ACC112 (cell line): ENCODE measurements around the gene WDR87.

Experiments
- H2AFZ ChIP-seq: fragments of 200-600 bp; sonication (generic); one replicate; pipeline ENCODE4 v1.6.0; 2017; ENCODE audit warnings: antibody characterized with exemption, low read length; ENCODE audit not compliant: unreplicated experiment
- H3K27ac ChIP-seq: fragments of 200-600 bp; sonication (generic); 2 replicates; pipeline ENCODE4 v1.5.1; 2014; ENCODE audit warnings: low read depth, mild to moderate bottlenecking, antibody characterized with exemption, low read length, moderate library complexity
- H3K27me3 ChIP-seq: fragments of 200-600 bp; sonication (generic); 2 replicates; pipeline ENCODE4 v1.6.1; 2014; ENCODE audit warnings: mild to moderate bottlenecking, antibody characterized with exemption, low read length, moderate library complexity, mixed read lengths; ENCODE audit not compliant: insufficient read depth
- H3K36me3 ChIP-seq: fragments of 200-600 bp; sonication (generic); 2 replicates; pipeline ENCODE4 v1.6.1; 2016; ENCODE audit warnings: mild to moderate bottlenecking, antibody characterized with exemption, low read length, moderate library complexity, mixed read lengths; ENCODE audit not compliant: insufficient read depth
- H3K4me1 ChIP-seq: fragments of 200-600 bp; sonication (generic); one replicate; pipeline ENCODE4 v1.6.1; 2016; ENCODE audit warnings: low read length, mixed read lengths; ENCODE audit not compliant: insufficient read depth, unreplicated experiment, control insufficient read depth
- H3K4me3 ChIP-seq: fragments of 200-600 bp; sonication (generic); 2 replicates; pipeline ENCODE4 v1.5.1; 2014; ENCODE audit warnings: mild to moderate bottlenecking, low read depth, low read length
- H3K79me2 ChIP-seq: fragments of 200-600 bp; sonication (generic); one replicate; pipeline ENCODE4 v1.6.0; 2016; ENCODE audit warnings: low read length; ENCODE audit not compliant: control insufficient read depth, unreplicated experiment, insufficient read depth

WDR87 gene

DNA sequence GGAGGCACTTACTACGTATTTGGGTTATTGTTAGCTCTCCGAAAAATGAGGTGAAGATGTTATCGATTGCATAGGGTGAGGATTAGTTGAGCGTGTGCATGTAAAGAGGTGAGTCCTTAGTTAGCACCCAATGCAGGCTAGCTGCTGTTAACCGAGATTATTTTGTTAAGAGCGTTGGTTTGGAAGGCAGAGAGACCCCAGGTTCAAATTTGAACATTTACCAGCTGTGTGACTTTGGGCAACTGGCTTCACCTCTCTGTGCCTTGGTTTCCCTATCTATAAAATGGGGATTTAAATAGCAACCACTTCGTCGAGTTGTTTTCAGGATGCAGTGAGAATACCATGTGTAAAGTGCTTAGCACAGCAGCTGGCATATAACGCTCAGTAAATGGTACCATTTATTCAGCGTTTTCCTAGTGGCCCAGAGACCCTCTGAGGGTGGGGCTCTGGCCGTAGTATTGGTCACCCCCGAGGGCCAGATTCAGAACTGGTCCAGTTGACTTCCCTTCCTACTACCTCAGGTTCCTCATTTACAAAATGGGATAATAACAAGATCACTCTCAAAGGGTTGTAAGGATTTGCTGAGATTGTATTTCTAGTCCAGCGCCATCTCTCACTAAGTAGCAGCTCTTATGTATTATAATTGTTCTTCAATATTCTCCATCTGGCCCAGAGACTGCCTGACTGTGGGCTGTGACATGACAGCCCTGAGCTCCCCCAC lies 1.5 kb upstream of the WDR87 start:
- no peaks in the 10 kb centered on the region for H3K27me3 ChIP-seq
- H3K36me3 ChIP-seq = no peaks in the 10 kb centered on the region
- H2AFZ ChIP-seq = no peak overlapping the region
- H3K4me1 ChIP-seq = peaks cover 6% of the 10 kb centered on the region
- H3K79me2 ChIP-seq = peaks cover 39% of the 10 kb centered on the region
- peak overlapping the region; percentile 88 for H3K4me3 ChIP-seq
- H3K27ac ChIP-seq = peak overlapping the region; percentile 33; the same call in 1 of the 2 replicates

DNA sequence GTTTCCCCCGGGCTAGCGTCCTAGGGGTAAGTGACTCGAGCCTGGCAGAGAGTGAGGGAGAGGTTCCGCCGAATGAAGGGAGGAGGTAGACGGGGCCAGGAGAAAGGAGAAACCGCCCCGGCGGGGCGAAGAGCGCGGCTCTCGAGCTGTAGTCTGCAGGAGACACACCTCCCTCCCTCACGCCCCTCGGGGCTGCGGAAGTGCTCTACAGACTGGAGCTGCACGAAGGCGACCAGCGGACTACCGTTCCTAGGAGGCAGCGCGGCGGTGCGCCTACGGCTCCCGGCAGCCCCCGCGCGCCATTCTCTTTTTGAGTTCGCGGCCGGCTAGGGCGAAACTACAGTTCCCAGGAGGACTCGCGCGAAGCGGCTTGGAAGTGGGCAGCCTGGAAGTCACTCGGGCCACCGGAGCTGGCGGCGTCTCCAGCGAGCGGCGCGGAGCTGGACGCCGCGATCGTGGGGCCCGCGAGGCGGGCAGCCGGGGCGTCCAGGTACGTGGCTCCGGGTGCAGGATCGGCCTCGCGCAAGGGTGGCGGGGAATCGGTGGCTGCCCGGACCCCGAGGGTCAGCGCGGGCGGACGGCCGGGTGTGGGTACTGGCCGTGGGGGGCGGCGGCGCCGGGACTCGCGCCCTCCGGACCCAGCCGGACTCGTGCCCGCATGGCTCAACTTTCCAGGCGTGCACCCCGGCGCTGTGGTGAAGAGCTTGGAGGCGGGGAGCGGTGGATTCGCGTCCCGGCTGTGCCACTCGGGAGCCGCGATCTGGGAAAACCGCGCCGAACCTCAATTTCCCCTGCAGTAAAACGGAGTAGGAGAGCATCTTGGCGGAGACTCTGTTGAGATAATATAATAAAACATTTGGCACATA lies 708 bp upstream of the WDR87 start, which contains the start of gene SIPA1L3:
Gene SIPA1L3 (plus strand): TSS at position 340 of the 866 bp plus-strand sequence. CDS start 174,358 bp downstream, outside the sequence.
- Histone ChIP-seq H2AFZ (peak within 1 kb of the TSS; percentile 96), H3K27me3 (no peaks in the 10 kb centered on the region), H3K36me3 (no peaks in the 10 kb centered on the region), H3K79me2 (peaks cover 33% of the 10 kb centered on the region), H3K4me3 (peak within 1 kb of the TSS; percentile 88), H3K4me1 (peaks cover 6% of the 10 kb centered on the region), H3K27ac (peak within 1 kb of the TSS; percentile 33; the same call in 1 of the 2 replicates)

DNA sequence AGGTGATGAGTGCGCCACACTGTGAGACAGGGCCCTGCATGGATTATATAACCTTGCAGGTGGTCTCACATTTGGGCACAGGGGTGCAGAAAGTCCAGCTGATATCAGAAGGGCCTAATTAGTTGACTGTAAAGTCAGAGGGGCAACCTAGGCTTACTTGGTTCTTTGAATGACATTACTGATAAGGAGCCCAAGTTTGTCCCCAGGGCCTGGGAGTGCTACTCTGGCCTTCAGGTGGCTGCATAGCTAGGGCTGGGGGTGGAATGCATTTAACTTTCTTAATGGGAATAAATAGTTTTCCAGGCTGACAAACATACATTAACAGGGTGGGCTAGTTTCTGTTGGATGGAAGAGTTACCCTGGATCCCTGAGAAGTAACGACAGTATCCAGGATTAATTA lies 3.3 kb downstream of the WDR87 start:
- Histone ChIP-seq H2AFZ (no peak overlapping the region), H3K4me1 (no peaks in the 10 kb centered on the region), H3K79me2 (peaks cover 8% of the 10 kb centered on the region), H3K36me3 (no peaks in the 10 kb centered on the region), H3K27ac (no peak overlapping the region), H3K4me3 (no peak overlapping the region), H3K27me3 (no peaks in the 10 kb centered on the region)

DNA sequence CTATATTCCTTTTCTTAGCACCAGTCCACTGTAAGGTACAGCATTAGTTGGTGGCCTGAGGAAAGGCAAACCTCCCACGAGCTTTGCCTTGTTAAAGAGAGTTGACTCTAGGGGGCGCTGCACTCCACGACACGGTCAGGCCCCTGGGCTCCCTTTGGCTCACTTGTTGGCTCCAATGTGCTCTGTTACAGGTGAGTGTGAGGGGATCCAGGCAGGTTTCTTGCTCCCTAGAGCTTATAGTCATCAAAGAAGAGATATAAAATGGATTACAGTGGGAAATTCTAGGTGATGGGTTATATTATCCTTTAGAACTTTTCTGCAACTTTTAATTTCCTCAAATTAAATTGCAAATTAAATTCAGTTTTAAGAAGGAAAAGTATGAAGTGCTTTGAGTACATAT lies 3.7 kb downstream of the WDR87 start:
- no peak overlapping the region for H3K27ac ChIP-seq
- no peak overlapping the region for H3K4me3 ChIP-seq
- no peaks in the 10 kb centered on the region for H3K36me3 ChIP-seq
- H3K27me3 ChIP-seq = no peaks in the 10 kb centered on the region
- H3K79me2 ChIP-seq = peaks cover 4% of the 10 kb centered on the region
- no peaks in the 10 kb centered on the region for H3K4me1 ChIP-seq
- H2AFZ ChIP-seq = no peak overlapping the region

DNA sequence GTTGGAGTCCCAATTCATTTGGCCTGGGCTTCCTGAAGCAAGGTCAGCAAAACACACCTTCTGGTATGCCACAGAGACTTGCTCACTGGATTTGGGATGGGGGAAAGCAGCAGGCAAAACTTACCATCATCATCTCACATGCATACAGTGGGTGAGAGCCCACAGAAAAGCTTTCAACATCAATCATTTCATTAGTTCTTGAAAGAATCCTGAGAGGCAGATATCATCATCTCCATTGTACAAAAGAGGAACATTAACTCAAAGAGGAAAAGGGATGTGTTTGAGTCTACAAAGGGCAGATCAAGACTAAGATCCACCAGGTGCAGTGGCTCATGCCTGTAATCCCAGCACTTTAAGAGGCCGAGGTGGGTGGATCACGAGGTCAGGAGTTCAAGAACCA lies 6.4 kb downstream of the WDR87 start:
- Histone ChIP-seq H3K27me3 (no peaks in the 10 kb centered on the region), H3K4me3 (no peak overlapping the region), H3K79me2 (no peaks in the 10 kb centered on the region), H3K4me1 (no peaks in the 10 kb centered on the region), H3K27ac (no peak overlapping the region), H2AFZ (no peak overlapping the region), H3K36me3 (no peaks in the 10 kb centered on the region)

DNA sequence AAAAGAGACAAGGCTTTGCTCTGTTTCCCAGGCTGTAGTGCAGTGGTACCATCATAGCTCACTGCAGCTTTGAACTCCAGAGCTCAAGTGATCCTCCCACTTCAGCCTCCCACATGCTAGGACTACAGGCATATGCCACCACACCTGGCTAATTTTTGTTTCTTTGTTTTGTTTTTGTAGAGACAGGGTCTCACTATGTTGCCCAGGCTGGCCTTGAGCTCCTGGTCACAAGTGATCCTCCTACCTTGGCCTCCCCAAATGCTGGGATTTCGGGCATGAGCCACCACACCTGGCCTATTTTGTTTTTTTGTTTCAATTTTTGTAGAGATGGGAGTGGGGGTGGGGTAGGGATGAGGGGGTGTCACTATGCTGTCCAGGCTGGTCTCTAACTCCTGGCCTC lies 6.9 kb downstream of the WDR87 start:
- Histone ChIP-seq H3K27ac (no peak overlapping the region), H3K79me2 (no peaks in the 10 kb centered on the region), H3K36me3 (no peaks in the 10 kb centered on the region), H2AFZ (no peak overlapping the region), H3K4me3 (no peak overlapping the region), H3K27me3 (no peaks in the 10 kb centered on the region), H3K4me1 (no peaks in the 10 kb centered on the region)

DNA sequence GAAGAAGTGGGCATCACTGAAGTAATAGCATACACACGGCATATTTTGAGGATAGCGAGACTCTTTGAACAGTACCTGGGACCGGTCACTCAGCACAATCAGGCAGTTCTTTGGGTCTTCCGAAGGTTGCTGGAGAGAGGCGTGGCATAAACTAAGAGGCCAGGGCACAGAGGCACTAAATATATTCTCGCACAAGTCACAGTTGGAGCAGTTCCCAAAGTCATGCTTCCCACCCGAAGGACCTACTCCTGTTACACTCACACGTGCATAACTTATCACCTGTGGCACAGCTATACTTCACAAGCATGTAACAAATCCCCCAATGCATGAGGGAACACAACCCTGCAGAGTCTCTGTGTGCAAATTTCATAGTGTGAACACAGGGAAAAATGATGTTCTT lies 10.2 kb downstream of the WDR87 start:
- H3K4me1 ChIP-seq = no peaks in the 10 kb centered on the region

DNA sequence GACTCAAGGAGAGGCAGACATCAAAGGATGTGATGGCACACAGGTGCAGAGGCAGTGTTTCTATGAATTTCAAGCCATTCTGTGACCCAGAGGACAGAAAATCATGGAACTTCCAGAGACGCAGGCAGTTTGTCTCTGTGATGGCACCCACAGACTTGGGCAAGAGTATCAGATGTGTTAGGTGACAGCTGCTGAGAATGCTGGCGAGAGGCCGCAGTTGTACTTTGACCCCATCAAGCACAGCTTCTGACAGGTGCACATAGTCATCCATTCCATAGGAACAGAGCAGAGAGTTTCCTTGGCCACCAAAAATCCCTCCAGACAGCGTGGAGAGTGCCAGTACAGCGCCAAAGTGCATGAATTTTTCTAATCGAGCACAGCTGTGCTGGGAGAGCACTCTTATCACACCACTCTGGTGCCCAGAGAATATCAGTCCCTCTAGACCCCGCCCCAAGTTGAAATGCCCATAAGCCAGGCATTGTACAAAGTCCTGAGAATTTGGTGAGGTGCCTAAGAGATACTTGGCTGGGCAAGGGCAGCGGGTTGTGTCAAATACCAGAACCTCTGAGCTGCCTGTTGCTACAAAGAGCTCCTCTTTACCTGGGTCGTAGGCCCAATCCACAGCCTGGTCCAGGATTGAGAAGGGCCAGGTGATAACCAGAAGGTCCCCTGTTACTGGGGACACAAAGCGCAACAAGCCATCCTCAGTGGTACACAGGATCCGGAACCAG lies 12.4 kb downstream of the WDR87 start:
- Histone ChIP-seq H3K4me3 (no peak overlapping the region), H3K36me3 (no peaks in the 10 kb centered on the region), H3K4me1 (no peaks in the 10 kb centered on the region), H3K27me3 (peaks cover 38% of the 10 kb centered on the region), H3K27ac (no peak overlapping the region), H3K79me2 (no peaks in the 10 kb centered on the region), H2AFZ (no peak overlapping the region)

More for the DNA sequence above, 10.2 kb downstream of the WDR87 start:
- Histone ChIP-seq H2AFZ (no peak overlapping the region), H3K36me3 (no peaks in the 10 kb centered on the region), H3K27ac (no peak overlapping the region), H3K79me2 (no peaks in the 10 kb centered on the region), H3K4me3 (no peak overlapping the region), H3K27me3 (peaks cover 26% of the 10 kb centered on the region; the same call in 1 of the 2 replicates)

DNA sequence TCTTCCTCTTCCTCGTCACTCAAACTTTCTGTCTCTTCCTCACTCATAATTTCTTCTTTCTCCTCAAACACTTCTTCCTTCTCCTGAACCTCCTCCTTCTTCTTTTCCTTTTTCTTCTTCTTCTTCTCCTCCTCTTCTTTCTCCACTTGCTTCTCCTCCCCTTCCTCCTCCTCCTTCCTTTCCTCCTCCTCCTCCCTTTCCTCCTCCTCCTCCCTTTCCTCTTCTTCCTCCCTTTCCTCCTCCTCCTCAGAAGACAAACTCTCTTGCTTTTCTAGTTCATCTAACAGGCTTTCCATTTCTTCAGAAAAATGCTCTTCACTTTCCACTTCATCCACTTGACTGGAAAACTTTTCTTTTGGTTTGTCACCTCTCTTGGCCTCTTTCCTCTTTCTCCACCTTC lies 19.8 kb downstream of the WDR87 start:
- Histone ChIP-seq H3K27ac (no peak overlapping the region), H3K36me3 (no peaks in the 10 kb centered on the region), H3K27me3 (peaks cover 56% of the 10 kb centered on the region), H3K79me2 (no peaks in the 10 kb centered on the region), H2AFZ (no peak overlapping the region), H3K4me1 (no peaks in the 10 kb centered on the region), H3K4me3 (no peak overlapping the region)

DNA sequence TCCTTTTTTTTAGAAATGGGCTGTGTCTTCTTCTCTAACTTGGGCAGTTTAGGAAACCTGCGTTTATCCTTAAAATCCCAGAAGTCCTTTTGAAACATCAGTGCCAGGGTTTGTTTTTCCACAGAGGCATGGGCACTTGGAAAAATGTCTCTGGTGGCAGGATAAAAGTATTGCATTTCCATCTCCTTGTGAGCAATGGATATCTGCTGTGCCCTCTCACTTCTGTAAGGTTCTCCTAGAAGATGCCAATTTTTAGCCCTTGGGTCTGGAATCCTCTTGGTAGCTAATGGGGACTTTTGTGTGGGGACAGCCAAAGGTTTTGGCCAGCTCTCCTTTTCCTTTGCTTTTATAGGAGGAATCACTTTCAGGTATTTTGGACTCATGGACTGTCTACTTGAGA lies 21.0 kb downstream of the WDR87 start:
- Histone ChIP-seq H3K36me3 (no peaks in the 10 kb centered on the region), H3K4me3 (no peak overlapping the region), H3K4me1 (no peaks in the 10 kb centered on the region), H3K27me3 (peaks cover 53% of the 10 kb centered on the region), H3K79me2 (no peaks in the 10 kb centered on the region), H2AFZ (no peak overlapping the region), H3K27ac (no peak overlapping the region)
